Osteocyte (in vitro differentiated cells): ENCODE data around the gene NDUFS2. TPM values are rescaled to one million over a fixed set of nuclear protein-coding genes. Genes with fewer than 3 reads are reported as not detected.

Experiments used
- DNase-seq: peaks from one replicate; pipeline ENCODE4 v3.0.0; 2021; ENCODE audit warnings: mixed read lengths; ENCODE audit not compliant: unreplicated experiment; ENCODE audit errors: extremely low spot score
- H3K27ac Mint-ChIP-seq: one replicate; pipeline ENCODE4 v1.8.0; 2021; ENCODE audit warnings: mild to moderate bottlenecking, mixed read lengths; ENCODE audit not compliant: unreplicated experiment
- H3K27me3 Mint-ChIP-seq: one replicate; pipeline ENCODE4 v1.8.0; 2021; ENCODE audit warnings: mixed read lengths; ENCODE audit not compliant: unreplicated experiment
- H3K36me3 Mint-ChIP-seq: one replicate; pipeline ENCODE4 v1.8.0; 2021; ENCODE audit warnings: mixed read lengths; ENCODE audit not compliant: unreplicated experiment
- H3K4me1 Mint-ChIP-seq: one replicate; pipeline ENCODE4 v1.8.0; 2021; ENCODE audit warnings: mixed read lengths; ENCODE audit not compliant: unreplicated experiment
- H3K4me3 Mint-ChIP-seq: one replicate; pipeline ENCODE4 v1.8.0; 2021; ENCODE audit warnings: mild to moderate bottlenecking, moderate library complexity, mixed read lengths; ENCODE audit not compliant: unreplicated experiment
- H3K9me3 Mint-ChIP-seq: one replicate; pipeline ENCODE4 v1.8.0; 2021; ENCODE audit warnings: mixed read lengths; ENCODE audit not compliant: unreplicated experiment
- CTCF ChIP-seq: fragments of 200-600 bp; sonication (generic); IDR thresholded peaks from 2 replicates; pipeline ENCODE4 v1.5.0; 2021; ENCODE audit warnings: antibody characterized with exemption, mild to moderate bottlenecking, moderate library complexity
- microRNA-seq: library from miRNA; unstranded; fragments of <30 nt; microRNA quantifications from one replicate; pipeline ENCODE4 v1.1.0, GENCODE V29; 2020; ENCODE audit not compliant: unreplicated experiment
- total RNA-seq: library from RNA; stranded (reverse); gene quantifications from 2 replicates; pipeline ENCODE4 v1.2.1, GENCODE V29; 2021

Gene NDUFS2
- total RNA-seq, 1 donor from 2014 or later: 82.5 TPM

- no peak for TF ChIP-seq CTCF
- Mint-ChIP-seq H3K36me3 (peaks cover 3% of the 10 kb centered on the region), H3K9me3 (peaks cover 9% of the 10 kb centered on the region), H3K27me3 (peaks cover 57% of the 10 kb centered on the region), H3K4me1 (peaks cover 16% of the 10 kb centered on the region), H3K4me3 (no peak overlapping the region), H3K27ac (no peak overlapping the region)
- DNase-seq: no peak
Measured at GRCh38 chr1:161259765-161260164, 57.6 kb downstream of the NDUFS2 start.

GRCh38 chr1:161260376-161261260 is 58.5 kb downstream of the NDUFS2 start:
- H3K27me3 Mint-ChIP-seq: peaks cover 57% of the 10 kb centered on the region

GRCh38 chr1:161261261-161262235 is 59.4 kb downstream of the NDUFS2 start:
- TF ChIP-seq CTCF: no peak
- H3K9me3 Mint-ChIP-seq: peaks cover 5% of the 10 kb centered on the region
- peaks cover 22% of the 10 kb centered on the region for H3K4me1 Mint-ChIP-seq
- no peak overlapping the region for H3K4me3 Mint-ChIP-seq
- H3K27me3 Mint-ChIP-seq: peaks cover 58% of the 10 kb centered on the region
- peaks cover 3% of the 10 kb centered on the region for H3K36me3 Mint-ChIP-seq
- no peak overlapping the region for H3K27ac Mint-ChIP-seq
- no peak for DNase-seq

More at GRCh38 chr1:161260376-161261260, 58.5 kb downstream of the NDUFS2 start:
- Mint-ChIP-seq H3K4me1 (peaks cover 16% of the 10 kb centered on the region), H3K36me3 (peaks cover 3% of the 10 kb centered on the region), H3K9me3 (peaks cover 6% of the 10 kb centered on the region), H3K4me3 (no peak overlapping the region), H3K27ac (no peak overlapping the region)
- DNase-seq: no peak
- TF ChIP-seq CTCF: no peak

Small RNAs within 50 kb of the gene (microRNA-seq; reads per million reads assigned to microRNA genes)
- gene MIR5187: not detected

Other genes with a start within 250 kb of the NDUFS2 start
- not detected in 2 replicates for gene ITLN2, start 247.6 kb upstream of the NDUFS2 start, total RNA-seq
- gene F11R, start 181.2 kb upstream of the NDUFS2 start, total RNA-seq: 1.4 and 1.5 TPM in 2 replicates
- 0.73 TPM in 1 of 2 replicates, not detected in the other for gene TSTD1, start 163.4 kb upstream of the NDUFS2 start, total RNA-seq
- gene USF1, start 156.4 kb upstream of the NDUFS2 start, total RNA-seq: 51.5 and 57.2 TPM in 2 replicates
- gene ARHGAP30, start 132.5 kb upstream of the NDUFS2 start, total RNA-seq: not detected in 2 replicates
- not detected in 2 replicates for gene NECTIN4, start 112.8 kb upstream of the NDUFS2 start, total RNA-seq
- gene KLHDC9, start 104.0 kb upstream of the NDUFS2 start, total RNA-seq: 3.6 and 3.7 TPM in 2 replicates
- gene PFDN2, start 84.3 kb upstream of the NDUFS2 start, total RNA-seq: 48.9 and 49.2 TPM in 2 replicates
- gene NIT1, start 84.3 kb upstream of the NDUFS2 start, total RNA-seq: 31.2 and 33.2 TPM in 2 replicates
- gene DEDD, start 69.7 kb upstream of the NDUFS2 start, total RNA-seq: 40.8 and 43.1 TPM in 2 replicates
- 98.2 and 100 TPM in 2 replicates for gene UFC1, start 48.4 kb upstream of the NDUFS2 start, total RNA-seq
- 25.5 and 27.5 TPM in 2 replicates for gene USP21, start 42.9 kb upstream of the NDUFS2 start, total RNA-seq
- gene PPOX, start 35.9 kb upstream of the NDUFS2 start, total RNA-seq: 37.1 and 37.9 TPM in 2 replicates
- 21.7 and 24.3 TPM in 2 replicates for gene B4GALT3, start 24.9 kb upstream of the NDUFS2 start, total RNA-seq
- gene ADAMTS4, start 3.3 kb upstream of the NDUFS2 start, total RNA-seq: 1.2 TPM in 2 replicates
- not detected in 2 replicates for gene FCER1G, start 12.9 kb downstream of the NDUFS2 start, total RNA-seq
- gene APOA2, start 21.3 kb downstream of the NDUFS2 start, total RNA-seq: not detected in 2 replicates
- 8.6 and 10.3 TPM in 2 replicates for gene TOMM40L, start 23.7 kb downstream of the NDUFS2 start, total RNA-seq
- gene NR1I3, start 35.8 kb downstream of the NDUFS2 start, total RNA-seq: not detected in 2 replicates
- not detected in 2 replicates for gene PCP4L1, start 56.4 kb downstream of the NDUFS2 start, total RNA-seq
- gene MPZ, start 107.6 kb downstream of the NDUFS2 start, total RNA-seq: 0.44 and 0.81 TPM in 2 replicates
- 148 and 164 TPM in 2 replicates for gene SDHC, start 112.0 kb downstream of the NDUFS2 start, total RNA-seq
- gene CFAP126, start 165.5 kb downstream of the NDUFS2 start, total RNA-seq: not detected in 2 replicates